WTC11 (cell line): ENCODE measurements around the gene PIGU. TPM values are rescaled to one million over a fixed set of nuclear protein-coding genes. Genes with fewer than 3 reads are reported as not detected.

Experiments used
- ATAC-seq: fragments of 200-7000 bp; cut with Tn5 transposase; 2 replicates; pipeline ENCODE4 v1.10.0; 2021; ENCODE audit warnings: mild to moderate bottlenecking, moderate library complexity
- CTCF ChIA-PET: fragments of 300-600 bp; sonication (Branson Sonifier 250); formaldehyde crosslinking; loops from one replicate; lab custom pipeline; 2021; ENCODE audit warnings: antibody characterized with exemption; lab: Charles Lee
- POLR2A ChIA-PET: fragments of 350-600 bp; sonication (Branson Sonifier 250); formaldehyde crosslinking; loops from one replicate; lab custom pipeline; 2021; ENCODE audit warnings: antibody characterized with exemption; lab: Charles Lee
- DNase-seq: peaks from one replicate; pipeline ENCODE4 v3.0.0; 2021; ENCODE audit warnings: low spot score
- H3K27ac Mint-ChIP-seq: 2 replicates; pipeline ENCODE4 v1.8.0; 2021; ENCODE audit warnings: mixed read lengths
- H3K27me3 Mint-ChIP-seq: 2 replicates; pipeline ENCODE4 v1.8.0; 2021; ENCODE audit warnings: low read depth, mild to moderate bottlenecking, moderate library complexity, mixed read lengths
- H3K36me3 Mint-ChIP-seq: 2 replicates; pipeline ENCODE4 v1.8.0; 2021; ENCODE audit warnings: mixed read lengths
- H3K4me1 Mint-ChIP-seq: 2 replicates; pipeline ENCODE4 v1.8.0; 2022; ENCODE audit warnings: mixed read lengths
- H3K4me3 Mint-ChIP-seq: 2 replicates; pipeline ENCODE4 v1.8.0; 2021; ENCODE audit warnings: mild to moderate bottlenecking, moderate library complexity, mixed read lengths
- H3K9me3 Mint-ChIP-seq: 2 replicates; pipeline ENCODE4 v1.8.0; 2021; ENCODE audit warnings: mixed read lengths
- ATF2 ChIP-seq: sonication (generic); formaldehyde crosslinking; IDR thresholded peaks from 2 replicates; pipeline ENCODE4 v1.8.1; 2022; ENCODE audit warnings: low read depth, missing genetic modification reagents, borderline replicate concordance
- CREB1 ChIP-seq: sonication (generic); formaldehyde crosslinking; IDR thresholded peaks from 2 replicates; pipeline ENCODE4 v1.8.0; 2023; ENCODE audit warnings: mild to moderate bottlenecking, missing genetic modification reagents
- E2F4 ChIP-seq: sonication (generic); formaldehyde crosslinking; IDR thresholded peaks from 2 replicates; pipeline ENCODE4 v1.8.1; 2022; ENCODE audit warnings: low read depth, mild to moderate bottlenecking, moderate library complexity, missing genetic modification reagents, borderline replicate concordance
- EMX1 ChIP-seq: fragments of 250-450 bp; sonication (Bioruptor Pico); IDR thresholded peaks from 2 replicates; pipeline ENCODE4 v1.8.0; 2021; ENCODE audit warnings: mild to moderate bottlenecking
- FOXJ3 ChIP-seq: sonication (generic); formaldehyde crosslinking; IDR thresholded peaks from 2 replicates; pipeline ENCODE4 v1.9.0; 2021; ENCODE audit warnings: missing genetic modification reagents, mild to moderate bottlenecking, borderline replicate concordance
- FOXP4 ChIP-seq: sonication (generic); formaldehyde crosslinking; IDR thresholded peaks from 2 replicates; pipeline ENCODE4 v1.8.0; 2022; ENCODE audit warnings: mild to moderate bottlenecking, missing genetic modification reagents
- GRHL2 ChIP-seq: fragments of 250-450 bp; sonication (Bioruptor Pico); IDR thresholded peaks from 2 replicates; pipeline ENCODE4 v1.8.0; 2022; ENCODE audit warnings: mild to moderate bottlenecking, moderate library complexity; ENCODE audit not compliant: insufficient replicate concordance, severe bottlenecking
- GTF2I ChIP-seq: fragments of 250-450 bp; sonication (Bioruptor Pico); conservative IDR thresholded peaks from 2 replicates; pipeline ENCODE4 v1.4.0; 2021; ENCODE audit warnings: mild to moderate bottlenecking
- IRF2 ChIP-seq: sonication (generic); formaldehyde crosslinking; IDR thresholded peaks from 2 replicates; pipeline ENCODE4 v1.8.0; 2022; ENCODE audit warnings: low read depth, missing genetic modification reagents, borderline replicate concordance
- NFATC4 ChIP-seq: fragments of 250-450 bp; sonication (Bioruptor Pico); IDR thresholded peaks from 2 replicates; pipeline ENCODE4 v1.9.0; 2021; ENCODE audit warnings: mild to moderate bottlenecking
- NFYB ChIP-seq: sonication (generic); formaldehyde crosslinking; conservative IDR thresholded peaks from 2 replicates; pipeline ENCODE4 v1.8.0; 2022; ENCODE audit warnings: low read depth, missing genetic modification reagents
- NR1H2 ChIP-seq: sonication (generic); formaldehyde crosslinking; IDR thresholded peaks from 2 replicates; pipeline ENCODE4 v1.9.0; 2021; ENCODE audit warnings: mild to moderate bottlenecking, moderate library complexity, missing genetic modification reagents
- OVOL2 ChIP-seq: fragments of 250-450 bp; sonication (Bioruptor Pico); IDR thresholded peaks from 2 replicates; pipeline ENCODE4 v1.9.0; 2021; ENCODE audit warnings: mild to moderate bottlenecking, borderline replicate concordance
- PREB ChIP-seq: sonication (generic); formaldehyde crosslinking; IDR thresholded peaks from 2 replicates; pipeline ENCODE4 v1.8.1; 2022; ENCODE audit warnings: mild to moderate bottlenecking, missing genetic modification reagents, moderate library complexity, borderline replicate concordance
- SMAD4 ChIP-seq: sonication (generic); formaldehyde crosslinking; IDR thresholded peaks from 2 replicates; pipeline ENCODE4 v1.8.0; 2022; ENCODE audit warnings: mild to moderate bottlenecking, missing genetic modification reagents
- TP53 ChIP-seq: sonication (generic); formaldehyde crosslinking; IDR thresholded peaks from 2 replicates; pipeline ENCODE4 v1.8.1; 2023; ENCODE audit warnings: mild to moderate bottlenecking, missing genetic modification reagents
- ZBTB43 ChIP-seq: sonication (generic); formaldehyde crosslinking; IDR thresholded peaks from 2 replicates; pipeline ENCODE4 v1.8.1; 2023; ENCODE audit warnings: mild to moderate bottlenecking, missing genetic modification reagents
- ZNF232 ChIP-seq: sonication (generic); formaldehyde crosslinking; IDR thresholded peaks from 2 replicates; pipeline ENCODE4 v1.8.0; 2022; ENCODE audit warnings: mild to moderate bottlenecking, missing genetic modification reagents
- ZNF532 ChIP-seq: fragments of 250-450 bp; sonication (Bioruptor Pico); IDR thresholded peaks from 2 replicates; pipeline ENCODE4 v1.9.0; 2021; ENCODE audit warnings: mild to moderate bottlenecking, borderline replicate concordance
- ZNF671 ChIP-seq: fragments of 250-450 bp; sonication (Bioruptor Pico); IDR thresholded peaks from 2 replicates; pipeline ENCODE4 v1.8.0; 2021; ENCODE audit warnings: mild to moderate bottlenecking
- total RNA-seq: library from RNA; stranded (reverse); gene quantifications from 3 replicates; pipeline ENCODE4 v1.2.3, GENCODE V29; 2021

PIGU gene
- total RNA-seq, 1 experiment from 2014 or later: 24.8 TPM

GRCh38 chr20:34643928-34644327, 33.0 kb downstream of the PIGU start:
- POLR2A ChIA-PET: no interaction called here
- Mint-ChIP-seq H3K36me3 (no peaks in the 10 kb centered on the region), H3K27me3 (no peaks in the 10 kb centered on the region), H3K4me1 (0 out of 2 replicates have a peak, but pooled peaks cover 4% of the 10 kb centered on the region), H3K4me3 (no peak overlapping the region), H3K27ac (no peak overlapping the region), H3K9me3 (no peaks in the 10 kb centered on the region)
- ATAC-seq (no peak), DNase-seq (no peak)
- CTCF ChIA-PET: interaction anchor here (0.6 kb wide), 1 partner anchor 13 kb away, joined by 5 read pairs; no protein-coding TSS in a partner anchor
- TF ChIP-seq ZBTB43 (CRISPR knock-in tag): no peak
- no peak for TF ChIP-seq EMX1 (CRISPR knock-in tag)
- TF ChIP-seq FOXP4: no peak
- TF ChIP-seq IRF2 (CRISPR knock-in tag): no peak
- TF ChIP-seq SMAD4 (CRISPR knock-in tag): no peak
- TF ChIP-seq TP53: no peak
- TF ChIP-seq GRHL2 (CRISPR knock-in tag): no peak
- no peak for TF ChIP-seq ZNF532 (CRISPR knock-in tag)
- no peak for TF ChIP-seq NR1H2 (CRISPR knock-in tag)
- TF ChIP-seq E2F4 (CRISPR knock-in tag): no peak

- Mint-ChIP-seq H3K4me1 (0 out of 2 replicates have a peak, but pooled peaks cover 4% of the 10 kb centered on the region), H3K9me3 (no peaks in the 10 kb centered on the region), H3K4me3 (no peak overlapping the region), H3K27me3 (no peaks in the 10 kb centered on the region), H3K36me3 (no peaks in the 10 kb centered on the region), H3K27ac (no peak overlapping the region)
- ATAC-seq: no peak
- DNase-seq: no peak
- POLR2A ChIA-PET: no interaction called here
- CTCF ChIA-PET: no interaction called here
- TF ChIP-seq ATF2 (CRISPR knock-in tag): no peak
- TF ChIP-seq GTF2I (CRISPR knock-in tag): no peak
- no peak for TF ChIP-seq ZNF532 (CRISPR knock-in tag)
- no peak for TF ChIP-seq NFYB (CRISPR knock-in tag)
- TF ChIP-seq ZNF232 (CRISPR knock-in tag): no peak
- TF ChIP-seq OVOL2: no peak
- no peak for TF ChIP-seq PREB (CRISPR knock-in tag)
- TF ChIP-seq CREB1 (CRISPR knock-in tag): no peak
- TF ChIP-seq NFATC4: no peak
- no peak for TF ChIP-seq ZNF671 (CRISPR knock-in tag)
- TF ChIP-seq FOXJ3 (CRISPR knock-in tag): no peak
These were observed 34.9 kb downstream of the PIGU start for GRCh38 chr20:34642009-34642408.
